ENCODE measurements around the gene ZNF467. TPM values are rescaled to one million over a fixed set of nuclear protein-coding genes. Genes with fewer than 3 reads are reported as not detected.
A peak's percentile ranks its signal among the peaks of the same experiment; 100 is the strongest.

Gene ZNF467
- total RNA-seq, 4 donors from 2014 or later = 0.40 to 6.7 (median 4.8) TPM

DNA sequence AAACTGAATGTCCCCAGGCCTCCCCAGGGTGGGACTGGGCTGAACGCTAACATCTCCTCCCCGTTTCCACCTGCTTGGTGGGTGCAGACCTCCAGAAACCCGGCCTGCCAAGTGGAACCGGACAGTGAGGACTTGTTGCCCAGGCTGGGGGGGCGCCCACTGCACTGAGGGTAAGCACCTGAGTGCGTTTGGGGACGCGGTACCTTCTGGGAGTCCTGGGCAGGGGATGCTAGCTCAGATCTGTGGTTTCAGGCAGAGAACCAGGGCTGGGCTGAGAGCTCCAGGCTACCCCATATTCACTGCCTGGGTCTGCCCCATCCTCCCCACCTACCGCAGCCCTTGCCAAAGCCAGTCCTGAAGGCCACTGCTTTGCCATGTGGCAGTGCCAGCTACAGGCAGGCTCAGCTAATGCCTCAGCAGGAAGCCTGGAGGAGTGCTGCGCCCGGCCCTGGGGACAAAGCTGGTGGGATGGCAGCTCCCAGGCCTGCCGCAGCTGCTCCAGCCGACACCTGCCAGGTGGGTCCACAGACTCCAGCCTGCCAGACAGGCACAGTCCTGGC, 3.5 kb upstream of the ZNF467 start:
- Histone ChIP-seq H3K9me3 (no peaks in the 10 kb centered on the region), H3K27ac (no peak overlapping the region), H3K27me3 (peaks cover 18% of the 10 kb centered on the region), H3K4me3 (no peak overlapping the region), H3K36me3 (no peaks in the 10 kb centered on the region), H3K4me1 (peaks cover 0 to 25% (median 13%) of the 10 kb centered on the region in 4 donors)
- no peak for DNase-seq
- intact Hi-C loops (cut with DNase I; ENCODE audit: low total_unique reads) = no loop called here
- in situ Hi-C loops (cut with MboI; ENCODE audit: low pct_ligation_motif_present in 1 of 4, low pct_unique_long_range_greater_than_20kb in 1 of 4, low sequenced_read_pairs in 3 of 4) = no loop called here
- 80% methylated on average over 9 of the region's 13 CpGs; no CpG with 5 or more reads in 1 of the 2 donors for WGBS, 2 donors (ENCODE audit: low coverage in 1 of 2)
- TF ChIP-seq, protein P1, sequence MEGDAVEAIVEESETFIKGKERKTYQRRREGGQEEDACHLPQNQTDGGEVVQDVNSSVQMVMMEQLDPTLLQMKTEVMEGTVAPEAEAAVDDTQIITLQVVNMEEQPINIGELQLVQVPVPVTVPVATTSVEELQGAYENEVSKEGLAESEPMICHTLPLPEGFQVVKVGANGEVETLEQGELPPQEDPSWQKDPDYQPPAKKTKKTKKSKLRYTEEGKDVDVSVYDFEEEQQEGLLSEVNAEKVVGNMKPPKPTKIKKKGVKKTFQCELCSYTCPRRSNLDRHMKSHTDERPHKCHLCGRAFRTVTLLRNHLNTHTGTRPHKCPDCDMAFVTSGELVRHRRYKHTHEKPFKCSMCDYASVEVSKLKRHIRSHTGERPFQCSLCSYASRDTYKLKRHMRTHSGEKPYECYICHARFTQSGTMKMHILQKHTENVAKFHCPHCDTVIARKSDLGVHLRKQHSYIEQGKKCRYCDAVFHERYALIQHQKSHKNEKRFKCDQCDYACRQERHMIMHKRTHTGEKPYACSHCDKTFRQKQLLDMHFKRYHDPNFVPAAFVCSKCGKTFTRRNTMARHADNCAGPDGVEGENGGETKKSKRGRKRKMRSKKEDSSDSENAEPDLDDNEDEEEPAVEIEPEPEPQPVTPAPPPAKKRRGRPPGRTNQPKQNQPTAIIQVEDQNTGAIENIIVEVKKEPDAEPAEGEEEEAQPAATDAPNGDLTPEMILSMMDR (IDR thresholded peaks at IDR 0.05) = no peak
- TF ChIP-seq POLR2A (IDR thresholded peaks at IDR 0.05) (no peak), POLR2AphosphoS5 (IDR thresholded peaks at IDR 0.05) (no peak), EP300 (IDR thresholded peaks at IDR 0.05; ENCODE audit: low read depth) (no peak)

DNA sequence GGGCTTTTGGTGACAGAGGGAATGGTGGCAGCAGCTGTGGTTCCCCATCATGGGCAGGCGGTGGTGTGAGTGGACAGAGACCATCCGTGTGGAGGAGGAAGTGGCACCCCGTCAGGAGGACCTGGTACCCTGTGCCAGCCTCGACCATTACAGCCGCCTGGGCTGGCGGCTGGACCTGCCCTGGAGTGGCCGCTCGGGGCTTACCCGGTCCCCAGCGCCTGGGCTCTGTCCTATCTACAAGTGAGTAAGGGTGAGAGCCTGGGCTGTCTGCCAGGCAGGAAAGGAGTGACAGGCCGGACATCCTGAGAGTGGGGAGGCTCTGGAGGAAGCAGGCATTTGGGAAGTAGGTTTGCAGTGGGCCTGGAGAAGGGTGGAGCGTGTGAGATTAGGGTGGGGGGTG, 2.9 kb upstream of the ZNF467 start:
- in situ Hi-C loops (cut with MboI; ENCODE audit: low pct_ligation_motif_present in 1 of 4, low pct_unique_long_range_greater_than_20kb in 1 of 4, low sequenced_read_pairs in 3 of 4) = no loop called here

DNA sequence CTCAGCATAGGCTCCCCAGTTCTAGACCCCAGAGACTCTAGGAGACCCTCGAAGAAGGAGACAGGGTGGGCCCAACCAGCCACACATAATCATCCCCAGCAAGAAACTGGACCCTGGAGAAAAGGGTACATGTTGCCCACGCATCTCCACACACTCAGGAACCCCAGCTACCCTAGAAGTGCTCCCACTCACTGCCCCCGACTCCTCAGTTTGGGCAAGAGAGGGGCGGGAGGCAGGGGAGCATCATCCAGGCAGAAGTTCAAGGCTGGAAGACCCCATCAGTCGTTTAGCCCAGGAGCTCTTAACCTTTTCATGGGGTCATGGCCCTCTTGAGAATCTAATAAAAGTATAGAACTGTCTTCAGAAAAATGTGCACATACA, 1.8 kb upstream of the ZNF467 start:
- WGBS, 2 donors (ENCODE audit: low coverage in 1 of 2) = 59% methylated on average over 5 of the region's 5 CpGs; no CpG with 5 or more reads in 1 of the 2 donors
- H3K27ac ChIP-seq = peak overlapping the region in 1 of 4 donors; percentile 34
- H3K36me3 ChIP-seq = no peaks in the 10 kb centered on the region
- peaks cover 8 to 35% (median 20%) of the 10 kb centered on the region in 4 donors for H3K4me1 ChIP-seq
- TF ChIP-seq, protein P1 (IDR thresholded peaks at IDR 0.05) = no peak
- TF ChIP-seq EP300 (IDR thresholded peaks at IDR 0.05; ENCODE audit: low read depth) (no peak), POLR2AphosphoS5 (IDR thresholded peaks at IDR 0.05) (no peak), POLR2A (IDR thresholded peaks at IDR 0.05) (no peak)
- no peaks in the 10 kb centered on the region for H3K9me3 ChIP-seq
- intact Hi-C loops (cut with DNase I; ENCODE audit: low total_unique reads) (no loop called here), in situ Hi-C loops (cut with MboI; ENCODE audit: low pct_ligation_motif_present in 1 of 4, low pct_unique_long_range_greater_than_20kb in 1 of 4, low sequenced_read_pairs in 3 of 4) (no loop called here)
- H3K27me3 ChIP-seq = peaks cover 23% of the 10 kb centered on the region
- no peak for DNase-seq
- no peak overlapping the region for H3K4me3 ChIP-seq

More for the DNA sequence above, 2.9 kb upstream of the ZNF467 start:
- H3K27me3 ChIP-seq = peaks cover 18% of the 10 kb centered on the region
- WGBS, 2 donors (ENCODE audit: low coverage in 1 of 2) = 25% methylated on average over 12 of the region's 12 CpGs; no CpG with 5 or more reads in 1 of the 2 donors
- intact Hi-C loops (cut with DNase I; ENCODE audit: low total_unique reads) = no loop called here
- no peak for TF ChIP-seq POLR2A (IDR thresholded peaks at IDR 0.05)
- no peak for TF ChIP-seq POLR2AphosphoS5 (IDR thresholded peaks at IDR 0.05)
- TF ChIP-seq, protein P1 (IDR thresholded peaks at IDR 0.05) = no peak
- no peak overlapping the region for H3K4me3 ChIP-seq
- no peaks in the 10 kb centered on the region for H3K36me3 ChIP-seq
- peak overlapping the region in 1 of 4 donors; percentile 25 for H3K27ac ChIP-seq
- peaks cover 1 to 27% (median 15%) of the 10 kb centered on the region in 4 donors for H3K4me1 ChIP-seq
- no peak for DNase-seq
- H3K9me3 ChIP-seq = no peaks in the 10 kb centered on the region

DNA sequence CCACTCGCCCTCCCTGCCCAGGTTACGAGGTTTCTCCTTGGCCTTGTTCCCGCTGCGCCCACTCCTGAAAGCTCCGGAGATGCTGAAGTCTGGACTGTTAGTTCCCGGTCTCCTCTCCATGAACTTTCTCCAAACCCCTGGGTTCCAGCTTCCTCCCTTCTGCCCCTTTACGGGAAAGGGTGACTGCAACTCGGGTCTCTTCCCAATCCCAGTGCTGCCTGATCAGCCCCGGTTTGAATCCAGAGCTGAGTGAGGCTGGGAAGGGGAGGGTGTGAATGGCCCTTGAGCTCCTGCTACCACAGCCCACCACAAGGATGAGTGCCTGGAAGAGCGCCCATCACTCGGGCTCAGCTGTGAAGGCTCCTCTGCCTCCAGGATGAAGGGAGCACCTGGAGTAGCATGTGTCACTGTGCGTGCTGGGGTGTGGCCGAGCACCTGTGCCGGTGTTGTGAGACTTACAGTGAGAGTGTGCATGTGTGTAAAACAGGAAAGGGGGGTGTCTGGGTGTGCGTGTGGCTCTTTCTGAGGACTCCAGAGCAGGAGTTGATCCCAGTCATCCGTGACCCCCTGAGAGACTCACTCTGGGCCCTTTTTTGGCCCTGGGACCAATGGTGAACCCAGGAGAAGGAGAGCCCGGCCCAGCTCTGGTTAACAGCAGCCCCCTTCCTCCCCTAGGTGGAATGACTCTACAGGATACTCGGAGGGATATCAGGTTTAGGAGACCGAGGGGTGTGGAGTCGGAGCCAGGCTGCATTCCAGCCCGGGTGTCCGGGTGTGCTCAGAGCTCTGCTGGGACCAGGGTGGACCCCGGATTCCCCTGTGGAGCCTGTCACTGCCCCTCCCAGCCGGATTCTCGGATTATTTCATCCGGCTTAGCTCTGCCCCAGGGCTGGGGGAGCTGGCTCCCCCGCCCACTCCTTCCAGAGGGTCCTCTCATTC, 1.1 kb upstream of the ZNF467 start:
- TF ChIP-seq, protein P1 (IDR thresholded peaks at IDR 0.05) = no peak
- no peak for TF ChIP-seq EP300 (IDR thresholded peaks at IDR 0.05; ENCODE audit: low read depth)
- no peak for TF ChIP-seq POLR2AphosphoS5 (IDR thresholded peaks at IDR 0.05)
- no peak for TF ChIP-seq POLR2A (IDR thresholded peaks at IDR 0.05)
- Histone ChIP-seq H3K27me3 (peaks cover 23% of the 10 kb centered on the region), H3K36me3 (no peaks in the 10 kb centered on the region), H3K4me3 (peak overlapping the region in 1 of 4 donors; percentile 76), H3K27ac (peak overlapping the region; percentile 69 to 85 (median 77)), H3K9me3 (no peaks in the 10 kb centered on the region), H3K4me1 (peaks cover 8 to 35% (median 20%) of the 10 kb centered on the region in 4 donors)
- 43 to 46% methylated on average over 6 to 27 of the region's 27 CpGs for WGBS, 2 donors (ENCODE audit: low coverage in 1 of 2)
- intact Hi-C loops (cut with DNase I; ENCODE audit: low total_unique reads) = no loop called here
- in situ Hi-C loops (cut with MboI; ENCODE audit: low pct_ligation_motif_present in 1 of 4, low pct_unique_long_range_greater_than_20kb in 1 of 4, low sequenced_read_pairs in 3 of 4) = no loop called here
- peak; percentile 30 for DNase-seq
